Epithelial cell of proximal tubule (primary cell): ENCODE measurements around the gene MAGEF1. TPM values are rescaled to one million over a fixed set of nuclear protein-coding genes. Genes with fewer than 3 reads are reported as not detected.

Experiments used
- DNase-seq: peaks from one replicate; pipeline ENCODE4 v3.0.0-alpha.2; 2011; ENCODE audit warnings: low read depth
- H3K4me3 ChIP-seq: 2 replicates; pipeline ENCODE4 v1.5.1; 2011; ENCODE audit warnings: low read depth, mild to moderate bottlenecking, low read length
- total RNA-seq: library from RNA; depleted of rRNA; stranded (reverse); fragments of >200 nt; gene quantifications from 2 replicates; pipeline ENCODE4 v1.2.3, GENCODE V29; 2015
- TF ChIP-seq, protein P1 (sequence below): conservative IDR thresholded peaks from 2 replicates; pipeline ENCODE4 v1.5.1; 2012; ENCODE audit warnings: low read depth, mild to moderate bottlenecking, low read length

The MAGEF1 gene, protein sequence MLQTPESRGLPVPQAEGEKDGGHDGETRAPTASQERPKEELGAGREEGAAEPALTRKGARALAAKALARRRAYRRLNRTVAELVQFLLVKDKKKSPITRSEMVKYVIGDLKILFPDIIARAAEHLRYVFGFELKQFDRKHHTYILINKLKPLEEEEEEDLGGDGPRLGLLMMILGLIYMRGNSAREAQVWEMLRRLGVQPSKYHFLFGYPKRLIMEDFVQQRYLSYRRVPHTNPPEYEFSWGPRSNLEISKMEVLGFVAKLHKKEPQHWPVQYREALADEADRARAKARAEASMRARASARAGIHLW
- 27.5 and 36.2 TPM in 2 replicates for total RNA-seq

DNA sequence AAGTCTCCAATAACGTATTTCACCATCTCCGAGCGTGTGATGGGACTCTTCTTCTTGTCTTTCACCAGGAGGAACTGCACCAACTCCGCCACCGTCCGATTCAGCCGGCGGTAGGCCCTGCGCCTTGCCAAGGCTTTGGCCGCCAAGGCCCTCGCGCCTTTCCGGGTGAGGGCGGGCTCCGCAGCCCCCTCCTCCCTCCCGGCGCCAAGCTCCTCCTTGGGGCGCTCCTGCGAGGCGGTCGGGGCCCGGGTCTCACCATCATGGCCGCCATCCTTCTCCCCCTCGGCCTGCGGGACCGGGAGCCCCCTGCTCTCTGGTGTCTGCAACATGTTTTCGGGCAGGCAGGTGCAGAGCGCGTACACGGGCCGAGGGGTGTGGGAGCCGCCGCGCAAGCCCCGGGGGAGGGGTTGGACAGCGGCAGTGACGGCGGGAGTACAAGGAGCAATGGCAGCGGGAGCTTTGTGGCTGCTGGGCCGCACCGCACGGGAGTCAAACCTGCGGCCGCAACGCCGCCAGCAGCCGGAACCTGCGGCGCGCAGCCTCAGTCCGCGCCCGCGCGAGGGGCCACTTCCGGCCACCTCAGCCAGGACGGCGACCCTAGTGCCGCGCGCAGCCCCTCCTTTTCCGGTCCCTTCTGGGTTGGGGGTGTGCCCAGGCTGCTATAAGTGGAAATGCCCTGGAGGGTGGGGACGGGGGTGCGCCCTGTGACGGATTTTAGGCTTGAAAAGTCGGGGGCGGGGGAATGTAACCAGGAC lies at the start of gene MAGEF1:
Gene MAGEF1, minus strand, starts transcription at position 572 of the 755 bp plus-strand sequence. Its CDS starts 243 bp downstream, at position 329.
- TF ChIP-seq, protein P1, sequence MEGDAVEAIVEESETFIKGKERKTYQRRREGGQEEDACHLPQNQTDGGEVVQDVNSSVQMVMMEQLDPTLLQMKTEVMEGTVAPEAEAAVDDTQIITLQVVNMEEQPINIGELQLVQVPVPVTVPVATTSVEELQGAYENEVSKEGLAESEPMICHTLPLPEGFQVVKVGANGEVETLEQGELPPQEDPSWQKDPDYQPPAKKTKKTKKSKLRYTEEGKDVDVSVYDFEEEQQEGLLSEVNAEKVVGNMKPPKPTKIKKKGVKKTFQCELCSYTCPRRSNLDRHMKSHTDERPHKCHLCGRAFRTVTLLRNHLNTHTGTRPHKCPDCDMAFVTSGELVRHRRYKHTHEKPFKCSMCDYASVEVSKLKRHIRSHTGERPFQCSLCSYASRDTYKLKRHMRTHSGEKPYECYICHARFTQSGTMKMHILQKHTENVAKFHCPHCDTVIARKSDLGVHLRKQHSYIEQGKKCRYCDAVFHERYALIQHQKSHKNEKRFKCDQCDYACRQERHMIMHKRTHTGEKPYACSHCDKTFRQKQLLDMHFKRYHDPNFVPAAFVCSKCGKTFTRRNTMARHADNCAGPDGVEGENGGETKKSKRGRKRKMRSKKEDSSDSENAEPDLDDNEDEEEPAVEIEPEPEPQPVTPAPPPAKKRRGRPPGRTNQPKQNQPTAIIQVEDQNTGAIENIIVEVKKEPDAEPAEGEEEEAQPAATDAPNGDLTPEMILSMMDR: no peak
- DNase-seq: no peak
- H3K4me3 ChIP-seq: peak within 1 kb of the TSS; percentile 86

DNA sequence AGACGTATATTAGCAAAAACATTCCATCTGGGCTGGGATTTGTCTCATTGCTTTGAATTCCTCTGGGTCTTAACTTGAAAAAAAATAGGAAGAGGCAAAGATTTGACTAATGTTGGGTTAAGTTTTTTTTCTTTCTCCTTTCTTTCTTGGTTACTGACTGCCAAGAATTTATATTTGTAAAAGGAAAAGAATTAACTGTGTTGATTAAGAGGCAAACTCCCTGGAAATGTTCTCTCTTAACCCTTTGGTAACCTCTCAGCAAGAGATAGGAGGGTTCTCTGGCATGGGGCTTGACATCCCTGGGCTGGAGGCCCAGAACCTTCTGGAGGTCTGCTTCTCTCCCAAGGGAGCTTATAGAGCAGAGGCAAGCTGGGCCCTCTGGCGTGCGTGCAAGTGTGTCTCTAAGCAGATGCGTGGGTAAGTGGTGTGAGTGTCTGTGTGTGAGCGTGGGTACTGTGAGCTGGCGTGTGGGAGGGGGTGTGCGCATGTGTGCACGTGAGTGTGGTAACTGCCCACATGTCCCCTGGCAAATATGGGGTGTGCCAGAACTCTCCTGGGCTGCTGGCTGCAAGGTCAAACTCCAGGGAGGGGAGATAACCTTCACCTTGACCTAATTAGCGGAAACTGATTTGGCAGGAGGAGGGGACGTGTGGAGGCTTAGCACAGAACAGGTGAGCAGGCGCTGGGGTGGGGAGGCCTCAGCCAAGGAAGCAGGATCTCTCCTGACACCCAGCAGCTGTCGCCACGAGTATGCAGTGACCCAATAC lies 49.4 kb upstream of the MAGEF1 start:
- no peak overlapping the region for H3K4me3 ChIP-seq
- DNase-seq: no peak
- TF ChIP-seq, protein P1: no peak

DNA sequence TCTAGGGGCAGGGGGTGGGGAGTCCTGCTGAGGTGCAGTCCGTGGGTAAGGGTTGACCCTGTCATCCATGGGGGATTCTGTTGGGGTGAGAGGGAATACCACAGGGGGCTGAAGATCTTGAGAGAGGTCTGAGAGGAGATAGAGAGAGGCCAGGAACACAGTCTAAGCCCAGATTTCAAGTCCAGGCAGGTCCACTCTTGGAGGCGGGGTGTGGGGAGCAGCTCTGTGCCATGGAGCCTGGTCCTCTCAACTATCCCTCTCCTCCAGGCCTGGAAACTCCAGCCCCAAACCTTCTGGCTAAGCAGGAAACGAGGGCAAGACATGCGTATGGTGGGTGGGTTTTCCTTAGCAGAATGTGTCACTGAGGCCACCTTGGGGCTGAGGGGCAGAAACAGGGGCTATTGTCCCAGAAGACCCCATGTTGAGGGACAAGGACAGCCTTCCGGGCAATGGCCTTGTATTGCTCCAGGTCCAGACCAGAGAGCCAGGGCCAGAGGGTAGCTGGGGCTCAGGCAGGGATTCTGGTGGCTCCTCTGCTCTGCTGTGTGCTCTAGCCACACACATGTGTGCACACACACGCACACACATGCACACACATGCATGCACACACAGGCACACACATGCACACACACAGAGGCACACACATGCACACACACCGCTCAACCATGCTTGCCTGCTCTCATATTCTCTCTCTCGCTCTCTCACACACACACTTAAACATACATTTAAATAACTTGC lies 48.6 kb upstream of the MAGEF1 start:
- H3K4me3 ChIP-seq: no peak overlapping the region
- TF ChIP-seq, protein P1: no peak
- DNase-seq: no peak

DNA sequence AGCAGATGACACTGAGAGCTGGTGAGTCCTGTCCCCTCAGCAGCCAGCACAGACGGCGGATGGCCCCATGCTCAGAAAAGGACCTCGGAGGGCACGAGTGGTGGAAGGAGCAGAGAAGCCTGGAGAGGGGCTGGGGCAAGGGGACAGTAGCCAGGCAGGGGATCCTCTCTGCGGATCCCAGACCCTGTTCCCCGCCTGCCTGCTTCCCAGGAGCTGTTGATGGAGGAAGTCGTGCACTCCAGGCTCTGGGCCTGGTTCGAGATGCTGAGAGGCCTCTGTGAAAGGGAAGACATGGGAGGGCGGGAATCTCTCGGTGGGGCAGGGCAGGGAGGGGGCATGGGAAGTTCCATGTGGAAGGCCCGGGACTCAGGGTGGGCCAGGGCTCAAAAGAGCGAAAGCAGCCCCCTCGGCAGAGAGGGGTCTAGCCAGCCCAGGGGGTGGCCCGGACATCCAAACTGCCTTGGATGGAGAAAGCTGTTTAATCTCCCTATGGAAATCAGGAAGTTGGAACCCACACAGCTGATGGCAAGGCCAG lies 47.9 kb upstream of the MAGEF1 start:
- TF ChIP-seq, protein P1: no peak
- no peak for DNase-seq

DNA sequence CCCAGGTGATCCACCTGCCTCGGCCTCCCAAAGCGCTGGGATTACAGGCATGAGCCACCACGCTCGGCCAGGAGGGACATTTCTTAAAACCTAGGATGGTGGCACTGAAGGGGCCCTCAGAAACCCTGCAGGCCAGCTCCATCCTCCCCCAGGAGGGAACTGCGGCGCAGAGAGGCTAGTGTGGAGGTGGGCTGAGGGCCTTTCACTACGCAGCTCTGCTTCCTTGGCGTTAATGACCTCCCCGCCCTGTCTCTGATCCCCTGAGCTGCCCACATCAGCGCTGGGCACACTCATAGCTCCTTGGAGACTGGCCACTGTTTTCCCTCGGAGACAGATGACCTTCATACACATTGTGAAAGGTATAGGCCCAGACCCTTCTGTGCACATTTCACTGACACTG lies 46.2 kb upstream of the MAGEF1 start:
- TF ChIP-seq, protein P1: no peak
- DNase-seq: no peak
- H3K4me3 ChIP-seq: no peak overlapping the region

More for the DNA sequence above, 47.9 kb upstream of the MAGEF1 start:
- no peak overlapping the region for H3K4me3 ChIP-seq

DNA sequence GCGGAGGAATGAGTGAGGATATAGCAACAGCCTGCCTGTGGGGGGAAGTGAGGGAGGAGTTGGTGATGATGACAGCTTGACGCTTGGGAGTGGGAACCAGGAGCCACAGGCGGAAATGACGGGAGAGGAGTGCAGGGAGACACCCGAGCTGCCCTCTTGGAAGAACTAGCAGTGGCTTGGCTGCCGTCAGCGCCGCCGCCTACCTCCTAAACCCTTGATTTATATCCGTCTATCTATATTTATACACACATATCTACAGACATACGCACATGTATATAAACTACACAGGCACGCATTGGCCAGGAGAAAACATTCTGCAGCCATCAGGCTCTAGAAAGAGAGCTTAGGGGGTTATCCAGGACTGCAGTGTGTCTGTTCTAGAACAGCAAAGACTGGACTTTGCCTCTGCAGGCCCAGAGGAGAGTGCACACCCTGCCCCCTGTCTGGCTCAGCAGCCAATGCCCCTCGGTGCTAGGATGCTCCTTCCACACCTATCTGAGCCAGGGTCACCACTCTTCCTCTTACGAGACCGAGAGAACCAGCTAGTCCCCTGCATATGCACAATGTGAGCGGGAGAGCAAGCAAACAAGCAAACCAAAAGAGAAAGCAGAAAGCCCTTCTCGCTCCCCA lies 45.3 kb upstream of the MAGEF1 start:
- H3K4me3 ChIP-seq: no peak overlapping the region
- DNase-seq: no peak
- TF ChIP-seq, protein P1: no peak
